ENCODE measurements around the gene NEK5. TPM values are rescaled to one million over a fixed set of nuclear protein-coding genes. Genes with fewer than 3 reads are reported as not detected.
A peak's percentile ranks its signal among the peaks of the same experiment; 100 is the strongest.

The NEK5 gene
- total and polyA plus RNA-seq, 2 donors from 2014 or later: 0.39 to 1.2 TPM

- TF ChIP-seq, protein P1, sequence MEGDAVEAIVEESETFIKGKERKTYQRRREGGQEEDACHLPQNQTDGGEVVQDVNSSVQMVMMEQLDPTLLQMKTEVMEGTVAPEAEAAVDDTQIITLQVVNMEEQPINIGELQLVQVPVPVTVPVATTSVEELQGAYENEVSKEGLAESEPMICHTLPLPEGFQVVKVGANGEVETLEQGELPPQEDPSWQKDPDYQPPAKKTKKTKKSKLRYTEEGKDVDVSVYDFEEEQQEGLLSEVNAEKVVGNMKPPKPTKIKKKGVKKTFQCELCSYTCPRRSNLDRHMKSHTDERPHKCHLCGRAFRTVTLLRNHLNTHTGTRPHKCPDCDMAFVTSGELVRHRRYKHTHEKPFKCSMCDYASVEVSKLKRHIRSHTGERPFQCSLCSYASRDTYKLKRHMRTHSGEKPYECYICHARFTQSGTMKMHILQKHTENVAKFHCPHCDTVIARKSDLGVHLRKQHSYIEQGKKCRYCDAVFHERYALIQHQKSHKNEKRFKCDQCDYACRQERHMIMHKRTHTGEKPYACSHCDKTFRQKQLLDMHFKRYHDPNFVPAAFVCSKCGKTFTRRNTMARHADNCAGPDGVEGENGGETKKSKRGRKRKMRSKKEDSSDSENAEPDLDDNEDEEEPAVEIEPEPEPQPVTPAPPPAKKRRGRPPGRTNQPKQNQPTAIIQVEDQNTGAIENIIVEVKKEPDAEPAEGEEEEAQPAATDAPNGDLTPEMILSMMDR (IDR thresholded peaks at IDR 0.05; ENCODE audit: borderline replicate concordance, extremely low read depth, insufficient read depth): no peak
- Histone ChIP-seq H3K27me3 (ENCODE audit: control insufficient read depth, insufficient read depth, low read length) (no peaks in the 10 kb centered on the region), H3K27ac (ENCODE audit: low read depth in 2 of 2, low read length in 2 of 2) (no peak overlapping the region), H3K36me3 (ENCODE audit: control insufficient read depth in 2 of 3, insufficient read depth in 3 of 3, low read length in 3 of 3) (peaks cover 0 to 19% (median 12%) of the 10 kb centered on the region in 3 donors), H3K9me3 (ENCODE audit: control insufficient read depth in 2 of 3, insufficient read depth in 1 of 3, low read length in 3 of 3) (no peaks in the 10 kb centered on the region), H3K9ac (ENCODE audit: low read length in 3 of 3) (no peak overlapping the region), H3K4me1 (ENCODE audit: control insufficient read depth in 2 of 3, insufficient read depth in 2 of 3, low read depth in 1 of 3, low read length in 3 of 3) (peaks cover 0 to under 1% (median 0%) of the 10 kb centered on the region in 3 donors), H3K4me3 (ENCODE audit: low read length in 3 of 3) (no peak overlapping the region)
- no peak for FAIRE-seq
- no peak for DNase-seq
- intact Hi-C loops (cut with DNase I): no loop called here
These were observed 108.7 kb downstream of the NEK5 start for GRCh38 chr13:52020191-52020590.

GRCh38 chr13:52016296-52016695 lies 112.6 kb downstream of the NEK5 start:
- intact Hi-C loops (cut with DNase I): no loop called here
- no peaks in the 10 kb centered on the region for H3K27me3 ChIP-seq (ENCODE audit: control insufficient read depth, insufficient read depth, low read length)
- FAIRE-seq (no peak), DNase-seq (no peak)
- no peak overlapping the region for H3K4me3 ChIP-seq (ENCODE audit: low read length in 3 of 3)
- H3K36me3 ChIP-seq (ENCODE audit: control insufficient read depth in 2 of 3, insufficient read depth in 3 of 3, low read length in 3 of 3): peaks cover 0 to 13% (median 6%) of the 10 kb centered on the region in 3 donors
- no peak overlapping the region for H3K9ac ChIP-seq (ENCODE audit: low read length in 3 of 3)
- TF ChIP-seq, protein P1 (IDR thresholded peaks at IDR 0.05; ENCODE audit: borderline replicate concordance, extremely low read depth, insufficient read depth): no peak
- H3K27ac ChIP-seq (ENCODE audit: low read depth in 2 of 2, low read length in 2 of 2): no peak overlapping the region
- no peaks in the 10 kb centered on the region for H3K9me3 ChIP-seq (ENCODE audit: control insufficient read depth in 2 of 3, insufficient read depth in 1 of 3, low read length in 3 of 3)
- no peaks in the 10 kb centered on the region for H3K4me1 ChIP-seq (ENCODE audit: control insufficient read depth in 2 of 3, insufficient read depth in 2 of 3, low read depth in 1 of 3, low read length in 3 of 3)

DNA sequence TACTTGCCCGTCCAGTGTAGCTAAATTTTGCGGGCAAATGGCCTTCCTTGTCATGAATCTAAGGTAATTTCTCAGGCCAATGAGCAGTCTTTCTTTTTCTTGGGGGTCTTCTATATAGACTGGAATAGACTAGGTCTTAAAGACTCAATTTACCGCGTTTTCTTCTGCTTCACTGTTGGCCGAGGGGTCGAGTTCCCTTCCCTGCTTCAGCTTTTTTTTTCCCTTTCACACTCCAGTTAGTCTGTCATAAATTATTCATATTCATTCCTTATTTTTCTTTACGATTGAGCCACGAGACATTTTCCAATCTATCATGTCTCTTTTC lies 116.4 kb downstream of the NEK5 start:
- H3K27me3 ChIP-seq (ENCODE audit: control insufficient read depth, insufficient read depth, low read length): no peaks in the 10 kb centered on the region
- H3K27ac ChIP-seq (ENCODE audit: low read depth in 2 of 2, low read length in 2 of 2): peak overlapping the region in 1 of 2 donors; percentile 12
- peaks cover 0 to 13% (median 6%) of the 10 kb centered on the region in 3 donors for H3K4me1 ChIP-seq (ENCODE audit: control insufficient read depth in 2 of 3, insufficient read depth in 2 of 3, low read depth in 1 of 3, low read length in 3 of 3)
- intact Hi-C loops (cut with DNase I): no loop called here
- DNase-seq (no peak), FAIRE-seq (no peak)
- peak overlapping the region; percentile 99 to 100 (median 99) for H3K4me3 ChIP-seq (ENCODE audit: low read length in 3 of 3)
- H3K9me3 ChIP-seq (ENCODE audit: control insufficient read depth in 2 of 3, insufficient read depth in 1 of 3, low read length in 3 of 3): no peaks in the 10 kb centered on the region
- peak overlapping the region; percentile 55 to 91 (median 90) for H3K9ac ChIP-seq (ENCODE audit: low read length in 3 of 3)
- no peaks in the 10 kb centered on the region for H3K36me3 ChIP-seq (ENCODE audit: control insufficient read depth in 2 of 3, insufficient read depth in 3 of 3, low read length in 3 of 3)
- TF ChIP-seq, protein P1 (IDR thresholded peaks at IDR 0.05; ENCODE audit: borderline replicate concordance, extremely low read depth, insufficient read depth): no peak
